Mesendoderm (in vitro differentiated cells): Measurements from ENCODE around the gene LCP1.

Source experiments
- DNase-seq: peaks from one replicate; pipeline ENCODE4 v3.0.0; 2013
- H2AK5ac ChIP-seq: 2 replicates; pipeline ENCODE4 v1.6.1; 2013; ENCODE audit warnings: low read length, inconsistent platforms
- H2BK120ac ChIP-seq: 2 replicates; pipeline ENCODE4 v1.6.1; 2013; ENCODE audit warnings: low read depth, mild to moderate bottlenecking, low read length, moderate library complexity, mixed read lengths
- H2BK15ac ChIP-seq: replicated peaks from 2 replicates; pipeline ENCODE4 v1.6.1; 2013; ENCODE audit warnings: low read depth, mild to moderate bottlenecking, moderate library complexity
- H2BK5ac ChIP-seq: 2 replicates; pipeline ENCODE4 v1.6.1; 2013; ENCODE audit warnings: low read length, inconsistent platforms
- H3K18ac ChIP-seq: 2 replicates; pipeline ENCODE4 v1.6.1; 2013; ENCODE audit warnings: mild to moderate bottlenecking, low read length, mixed read lengths
- H3K23ac ChIP-seq: one replicate; pipeline ENCODE4 v1.6.1; 2013; ENCODE audit warnings: low read length
- H3K27ac ChIP-seq: 2 replicates; pipeline ENCODE4 v1.5.1; 2013; ENCODE audit warnings: low read depth, mild to moderate bottlenecking, inconsistent platforms, low read length, moderate library complexity
- H3K27me3 ChIP-seq: 2 replicates; pipeline ENCODE4 v1.6.1; 2013; ENCODE audit warnings: low read length, control low read depth, mild to moderate bottlenecking, inconsistent platforms; ENCODE audit not compliant: insufficient read depth, poor library complexity
- H3K36me3 ChIP-seq: 2 replicates; pipeline ENCODE4 v1.6.1; 2013; ENCODE audit warnings: low read length, inconsistent platforms; ENCODE audit not compliant: control insufficient read depth, insufficient read depth
- H3K4ac ChIP-seq: one replicate; pipeline ENCODE4 v1.6.1; 2013; ENCODE audit warnings: low read depth, mild to moderate bottlenecking, low read length, moderate library complexity
- H3K4me1 ChIP-seq: 2 replicates; pipeline ENCODE4 v1.6.1; 2013; ENCODE audit warnings: low read depth, low read length, inconsistent platforms; ENCODE audit not compliant: control insufficient read depth
- H3K4me2 ChIP-seq: 2 replicates; pipeline ENCODE4 v1.6.1; 2013; ENCODE audit warnings: low read length
- H3K4me3 ChIP-seq: 2 replicates; pipeline ENCODE4 v1.5.1; 2013; ENCODE audit warnings: mild to moderate bottlenecking, low read length
- H3K56ac ChIP-seq: one replicate; pipeline ENCODE4 v1.6.1; 2013; ENCODE audit warnings: low read length
- H3K79me1 ChIP-seq: 2 replicates; pipeline ENCODE4 v1.6.1; 2013; ENCODE audit warnings: low read length, inconsistent platforms
- H3K79me2 ChIP-seq: 2 replicates; pipeline ENCODE4 v1.6.1; 2013; ENCODE audit warnings: mild to moderate bottlenecking, low read length; ENCODE audit not compliant: control insufficient read depth, insufficient read depth
- H3K9ac ChIP-seq: 2 replicates; pipeline ENCODE4 v1.6.1; 2013; ENCODE audit warnings: low read length, inconsistent platforms
- H4K5ac ChIP-seq: one replicate; pipeline ENCODE4 v1.6.1; 2013; ENCODE audit warnings: low read length
- H4K8ac ChIP-seq: one replicate; pipeline ENCODE4 v1.6.1; 2013; ENCODE audit warnings: low read depth, mild to moderate bottlenecking, control low read depth, low read length, moderate library complexity
- WGBS: extraction: QIAGEN DNeasy Blood & Tissue Kit; methylation state at CpG from one replicate; pipeline ENCODE4 v1.1.7; 2013; ENCODE audit warnings: low lambda C conversion rate, missing lambda C conversion rate; ENCODE audit not compliant: insufficient coverage; ENCODE audit errors: extremely low coverage; 5-methylcytosine and 5-hydroxymethylcytosine counted together

Gene LCP1

GRCh38 chr13:46129955-46130618 lies 51.9 kb downstream of the LCP1 start:
- no peak overlapping the region for H3K18ac ChIP-seq

GRCh38 chr13:46129124-46129523 lies 52.9 kb downstream of the LCP1 start:
- H3K18ac ChIP-seq = no peak overlapping the region
- no peak overlapping the region for H3K4me2 ChIP-seq
- no peak overlapping the region for H3K27ac ChIP-seq
- H3K4me3 ChIP-seq = no peak overlapping the region
- no peak overlapping the region for H3K4ac ChIP-seq
- no peak overlapping the region for H4K5ac ChIP-seq
- H3K4me1 ChIP-seq = no peaks in the 10 kb centered on the region
- no peak overlapping the region for H2BK120ac ChIP-seq
- H3K27me3 ChIP-seq = no peaks in the 10 kb centered on the region
- no peak overlapping the region for H3K56ac ChIP-seq
- H2AK5ac ChIP-seq = no peak overlapping the region
- no peak overlapping the region for H2BK15ac ChIP-seq
- WGBS = no CpG with 5 or more reads among the region's 2 CpGs
- no peak overlapping the region for H3K23ac ChIP-seq
- H3K79me1 ChIP-seq = no peaks in the 10 kb centered on the region
- no peak for DNase-seq
- no peak overlapping the region for H4K8ac ChIP-seq
- no peaks in the 10 kb centered on the region for H3K36me3 ChIP-seq
- no peak overlapping the region for H3K9ac ChIP-seq
- H2BK5ac ChIP-seq = no peak overlapping the region
- no peaks in the 10 kb centered on the region for H3K79me2 ChIP-seq

More at GRCh38 chr13:46129955-46130618, 51.9 kb downstream of the LCP1 start:
- Histone ChIP-seq H3K79me2 (no peaks in the 10 kb centered on the region), H3K36me3 (no peaks in the 10 kb centered on the region), H3K27ac (no peak overlapping the region), H4K8ac (no peak overlapping the region), H2BK15ac (no peak overlapping the region), H2BK5ac (no peak overlapping the region), H3K79me1 (no peaks in the 10 kb centered on the region), H3K4me1 (peaks cover under 1% of the 10 kb centered on the region), H2BK120ac (no peak overlapping the region), H3K4me2 (no peak overlapping the region), H3K9ac (no peak overlapping the region), H3K56ac (no peak overlapping the region), H2AK5ac (no peak overlapping the region), H3K4ac (no peak overlapping the region), H3K27me3 (no peaks in the 10 kb centered on the region), H3K4me3 (no peak overlapping the region), H4K5ac (no peak overlapping the region), H3K23ac (no peak overlapping the region)
- no peak for DNase-seq
- WGBS = no CpG with 5 or more reads among the region's 3 CpGs

- no peak overlapping the region for H3K23ac ChIP-seq
- no peak overlapping the region for H2BK5ac ChIP-seq
- no peak overlapping the region for H2AK5ac ChIP-seq
- no peak overlapping the region for H3K4ac ChIP-seq
- H3K4me1 ChIP-seq = no peaks in the 10 kb centered on the region
- H3K4me3 ChIP-seq = no peak overlapping the region
- no peaks in the 10 kb centered on the region for H3K27me3 ChIP-seq
- no peak overlapping the region for H3K27ac ChIP-seq
- H3K4me2 ChIP-seq = no peak overlapping the region
- no peak overlapping the region for H4K5ac ChIP-seq
- H2BK15ac ChIP-seq = no peak overlapping the region
- H3K79me1 ChIP-seq = no peaks in the 10 kb centered on the region
- H4K8ac ChIP-seq = no peak overlapping the region
- no peak overlapping the region for H2BK120ac ChIP-seq
- DNase-seq = no peak
- H3K56ac ChIP-seq = no peak overlapping the region
- no peak overlapping the region for H3K9ac ChIP-seq
- H3K36me3 ChIP-seq = no peaks in the 10 kb centered on the region
- H3K18ac ChIP-seq = no peak overlapping the region
- no CpG with 5 or more reads among the region's 7 CpGs for WGBS
- H3K79me2 ChIP-seq = no peaks in the 10 kb centered on the region
Observed at GRCh38 chr13:46127358-46128023, 54.5 kb downstream of the LCP1 start.

- H3K9ac ChIP-seq = no peak overlapping the region
- H3K23ac ChIP-seq = no peak overlapping the region
- no peaks in the 10 kb centered on the region for H3K27me3 ChIP-seq
- H3K18ac ChIP-seq = no peak overlapping the region
- H3K4me1 ChIP-seq = no peaks in the 10 kb centered on the region
- no CpG with 5 or more reads among the region's 6 CpGs for WGBS
- no peak overlapping the region for H2BK120ac ChIP-seq
- H4K8ac ChIP-seq = no peak overlapping the region
- H2AK5ac ChIP-seq = no peak overlapping the region
- no peak overlapping the region for H2BK5ac ChIP-seq
- no peak overlapping the region for H3K4me3 ChIP-seq
- H3K27ac ChIP-seq = no peak overlapping the region
- H3K79me1 ChIP-seq = no peaks in the 10 kb centered on the region
- no peak overlapping the region for H3K56ac ChIP-seq
- no peak overlapping the region for H3K4me2 ChIP-seq
- no peak overlapping the region for H4K5ac ChIP-seq
- no peaks in the 10 kb centered on the region for H3K79me2 ChIP-seq
- H2BK15ac ChIP-seq = no peak overlapping the region
- peak; percentile 88 for DNase-seq
- no peak overlapping the region for H3K4ac ChIP-seq
- no peaks in the 10 kb centered on the region for H3K36me3 ChIP-seq
Observed at GRCh38 chr13:46126552-46127357, 55.2 kb downstream of the LCP1 start.

GRCh38 chr13:46126056-46126455 lies 55.9 kb downstream of the LCP1 start:
- H3K9ac ChIP-seq = no peak overlapping the region
- WGBS = no CpG with 5 or more reads among the region's 2 CpGs

More at GRCh38 chr13:46126056-46126455, 55.9 kb downstream of the LCP1 start:
- Histone ChIP-seq H2BK15ac (no peak overlapping the region), H2BK120ac (no peak overlapping the region), H3K56ac (no peak overlapping the region), H3K23ac (no peak overlapping the region), H3K27me3 (no peaks in the 10 kb centered on the region), H3K36me3 (no peaks in the 10 kb centered on the region), H3K27ac (no peak overlapping the region), H2BK5ac (no peak overlapping the region), H3K4ac (no peak overlapping the region), H2AK5ac (no peak overlapping the region), H3K4me2 (no peak overlapping the region), H3K79me1 (no peaks in the 10 kb centered on the region), H3K4me1 (no peaks in the 10 kb centered on the region), H4K8ac (no peak overlapping the region), H3K18ac (no peak overlapping the region), H3K4me3 (no peak overlapping the region), H4K5ac (no peak overlapping the region), H3K79me2 (no peaks in the 10 kb centered on the region)
- DNase-seq = no peak
